A673 (cell line): ENCODE results near the gene SFXN1.

Experiments
- CTCF ChIP-seq: fragments of 300-800, 200-600 bp; sonication (generic); conservative IDR thresholded peaks from 2 replicates; pipeline ENCODE4 v1.5.1; 2017; ENCODE audit warnings: low read depth, mild to moderate bottlenecking, antibody characterized with exemption, low read length, moderate library complexity, mixed read lengths
- EZH2 ChIP-seq: fragments of 200-600 bp; sonication (generic); IDR thresholded peaks from 2 replicates; pipeline ENCODE4 v1.6.1; 2017; ENCODE audit warnings: borderline replicate concordance, low read depth, mild to moderate bottlenecking, mixed read lengths, antibody characterized with exemption, low read length; ENCODE audit not compliant: poor library complexity, severe bottlenecking

GRCh38 chr5:175557778-175558177 lies 79.4 kb downstream of the SFXN1 start:
- TF ChIP-seq CTCF (no peak), EZH2 (no peak)
